Lung (tissue), 12 donors: ENCODE data around the gene UGT3A1. TPM values are rescaled to one million over a fixed set of nuclear protein-coding genes. Genes with fewer than 3 reads are reported as not detected.

Experiments used
- ATAC-seq: fragments of 200-7000 bp; cut with Tn5 transposase; one replicate; pipeline ENCODE4 v1.9.1; 2020; ENCODE audit warnings: moderate number of reproducible peaks; ENCODE audit not compliant: insufficient read depth, low FRiP score
- DNase-seq, 3 donors: peaks; one replicate each; pipeline ENCODE4 v3.0.0-alpha.2; 2013 to 2017
- H3K27ac ChIP-seq, 2 donors: one replicate each; pipeline ENCODE4 v1.5.1; 2013; ENCODE audit warnings: mild to moderate bottlenecking in 2 of 2, moderate library complexity in 2 of 2, control low read depth in 1 of 2, inconsistent platforms in 1 of 2, low read depth in 1 of 2, low read length in 1 of 2
- H3K27me3 ChIP-seq, 3 donors: one replicate each; pipeline ENCODE4 v1.5.1; 2013; ENCODE audit warnings: low read length in 2 of 3; ENCODE audit not compliant: control insufficient read depth in 3 of 3, insufficient read depth in 3 of 3
- H3K36me3 ChIP-seq, 4 donors: one replicate each; pipeline ENCODE4 v1.5.1; 2013; ENCODE audit warnings: low read length in 4 of 4, mild to moderate bottlenecking in 1 of 4, moderate library complexity in 1 of 4; ENCODE audit not compliant: control insufficient read depth in 4 of 4, insufficient read depth in 4 of 4
- H3K4me1 ChIP-seq, 5 donors: one replicate each; pipeline ENCODE4 v1.5.1; 2013; ENCODE audit warnings: low read length in 5 of 5, mild to moderate bottlenecking in 2 of 5, moderate library complexity in 1 of 5; ENCODE audit not compliant: control insufficient read depth in 5 of 5, insufficient read depth in 5 of 5
- H3K4me3 ChIP-seq: one replicate; pipeline ENCODE4 v1.5.1; 2013; ENCODE audit warnings: mild to moderate bottlenecking, control low read depth, moderate library complexity
- H3K9ac ChIP-seq, 2 donors: one replicate each; pipeline ENCODE4 v1.5.1; 2013; ENCODE audit warnings: low read length in 2 of 2, control low read depth in 1 of 2; ENCODE audit not compliant: insufficient read depth in 1 of 2
- H3K9me3 ChIP-seq, 4 donors: one replicate each; pipeline ENCODE4 v1.5.1; 2013; ENCODE audit warnings: low read length in 3 of 4, mild to moderate bottlenecking in 1 of 4, moderate library complexity in 1 of 4; ENCODE audit not compliant: control insufficient read depth in 4 of 4, insufficient read depth in 3 of 4
- WGBS, 2 donors: extraction: QIAGEN DNeasy Blood & Tissue Kit; methylation state at CpG; one replicate each; pipeline ENCODE4 v1.1.7; 2013; 5-methylcytosine and 5-hydroxymethylcytosine counted together
- polyA plus RNA-seq, 2 donors: library from polyadenylated mRNA; stranded (reverse); fragments of 200-250 nt; gene quantifications; one replicate each; pipeline ENCODE4 v1.2.1, GENCODE V29; 2013
- total RNA-seq, 2 donors: library from RNA; depleted of rRNA in 1 of 2; stranded (reverse); fragments of >200 nt in 1 of 2; gene quantifications; one replicate each; pipeline ENCODE4 v1.2.1, GENCODE V29; 2014 to 2021
- TF ChIP-seq, protein P1 (sequence below): IDR thresholded peaks from 2 replicates; pipeline ENCODE4 v1.5.1; 2012; ENCODE audit warnings: mild to moderate bottlenecking; ENCODE audit errors: control extremely low read depth, extremely low read depth
- donor health status: control.
- donor health status: control.
- donor health status: Bipolar disorder and iron deficiency.
- donor health status: healthy.
- donor health status: DM: yes; HTN: yes; CAD: no.

Gene UGT3A1
- total and polyA plus RNA-seq, 4 donors: not detected

DNA sequence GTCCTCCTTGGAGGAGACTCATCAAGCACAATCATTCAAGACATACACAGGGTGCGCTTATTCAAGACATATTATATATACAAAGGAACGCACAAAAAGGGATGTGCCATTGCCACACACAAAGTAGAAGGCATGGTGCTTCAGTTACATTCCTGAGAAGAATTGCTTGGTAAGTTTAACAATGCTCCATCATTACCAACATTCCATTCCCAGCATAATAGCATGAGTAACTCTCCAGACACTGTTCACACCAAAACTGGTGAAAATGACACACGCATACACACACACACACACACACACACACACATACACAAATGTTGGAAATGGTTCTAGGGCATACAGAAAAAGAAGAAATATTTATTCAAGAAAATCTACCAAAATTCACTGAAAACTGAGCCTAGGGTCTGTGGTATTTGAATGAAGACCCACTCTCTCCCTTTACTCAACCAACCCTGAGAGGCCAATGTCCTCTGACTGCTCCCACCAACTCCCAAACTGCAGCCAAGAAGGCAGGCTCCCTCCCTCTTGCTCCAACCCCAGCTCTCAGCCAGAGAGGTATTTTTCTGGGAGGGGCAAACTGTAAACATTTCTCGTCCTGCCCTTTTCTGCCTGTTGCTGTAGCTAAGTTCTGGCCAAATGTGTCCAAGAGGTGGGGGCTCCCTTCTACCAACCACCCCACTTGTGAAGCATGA, 19.9 kb downstream of the UGT3A1 start:
- WGBS, 2 donors: 70 to 90% methylated on average over 4 of the region's 4 CpGs
- no peaks in the 10 kb centered on the region for H3K4me1 ChIP-seq
- peaks cover 0 to 1% (median 0%) of the 10 kb centered on the region in 4 donors for H3K9me3 ChIP-seq
- no peaks in the 10 kb centered on the region for H3K36me3 ChIP-seq
- DNase-seq (no peak), ATAC-seq (no peak)
- H3K27me3 ChIP-seq: no peaks in the 10 kb centered on the region
- no peak overlapping the region for H3K4me3 ChIP-seq
- H3K9ac ChIP-seq: no peak overlapping the region
- TF ChIP-seq, protein P1, sequence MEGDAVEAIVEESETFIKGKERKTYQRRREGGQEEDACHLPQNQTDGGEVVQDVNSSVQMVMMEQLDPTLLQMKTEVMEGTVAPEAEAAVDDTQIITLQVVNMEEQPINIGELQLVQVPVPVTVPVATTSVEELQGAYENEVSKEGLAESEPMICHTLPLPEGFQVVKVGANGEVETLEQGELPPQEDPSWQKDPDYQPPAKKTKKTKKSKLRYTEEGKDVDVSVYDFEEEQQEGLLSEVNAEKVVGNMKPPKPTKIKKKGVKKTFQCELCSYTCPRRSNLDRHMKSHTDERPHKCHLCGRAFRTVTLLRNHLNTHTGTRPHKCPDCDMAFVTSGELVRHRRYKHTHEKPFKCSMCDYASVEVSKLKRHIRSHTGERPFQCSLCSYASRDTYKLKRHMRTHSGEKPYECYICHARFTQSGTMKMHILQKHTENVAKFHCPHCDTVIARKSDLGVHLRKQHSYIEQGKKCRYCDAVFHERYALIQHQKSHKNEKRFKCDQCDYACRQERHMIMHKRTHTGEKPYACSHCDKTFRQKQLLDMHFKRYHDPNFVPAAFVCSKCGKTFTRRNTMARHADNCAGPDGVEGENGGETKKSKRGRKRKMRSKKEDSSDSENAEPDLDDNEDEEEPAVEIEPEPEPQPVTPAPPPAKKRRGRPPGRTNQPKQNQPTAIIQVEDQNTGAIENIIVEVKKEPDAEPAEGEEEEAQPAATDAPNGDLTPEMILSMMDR: no peak
- H3K27ac ChIP-seq: no peak overlapping the region

DNA sequence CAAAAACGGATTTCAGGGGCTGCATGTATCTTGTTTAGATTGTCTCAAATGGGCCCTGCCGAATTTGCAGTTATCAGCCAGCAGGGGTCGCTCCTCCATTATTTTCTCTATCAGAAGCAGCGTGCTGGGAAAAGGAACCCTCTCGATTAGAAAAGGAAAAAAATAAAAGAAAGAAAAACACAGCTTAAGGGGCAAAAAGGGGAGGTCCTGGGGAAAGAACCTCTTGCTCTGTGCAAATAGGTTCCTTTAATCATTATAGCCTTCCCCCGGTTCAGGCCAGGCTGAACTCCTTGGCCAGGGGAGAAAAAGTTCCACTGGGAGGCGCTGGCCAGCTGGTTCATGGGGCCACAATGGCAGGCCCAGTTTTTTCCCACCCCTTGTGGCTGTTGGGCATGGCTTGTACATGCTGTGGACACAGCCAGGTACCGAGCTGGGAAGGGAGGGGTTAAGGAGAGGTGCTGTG, 27.8 kb downstream of the UGT3A1 start:
- TF ChIP-seq, protein P1: no peak
- 49 to 55% methylated on average over 8 of the region's 8 CpGs for WGBS, 2 donors
- ATAC-seq (no peak), DNase-seq (no peak)
- H3K36me3 ChIP-seq: no peaks in the 10 kb centered on the region
- H3K9me3 ChIP-seq: peaks cover 0 to 14% (median 3%) of the 10 kb centered on the region in 4 donors
- H3K4me3 ChIP-seq: no peak overlapping the region
- H3K4me1 ChIP-seq: no peaks in the 10 kb centered on the region
- H3K9ac ChIP-seq: no peak overlapping the region
- no peak overlapping the region for H3K27ac ChIP-seq
- no peaks in the 10 kb centered on the region for H3K27me3 ChIP-seq

DNA sequence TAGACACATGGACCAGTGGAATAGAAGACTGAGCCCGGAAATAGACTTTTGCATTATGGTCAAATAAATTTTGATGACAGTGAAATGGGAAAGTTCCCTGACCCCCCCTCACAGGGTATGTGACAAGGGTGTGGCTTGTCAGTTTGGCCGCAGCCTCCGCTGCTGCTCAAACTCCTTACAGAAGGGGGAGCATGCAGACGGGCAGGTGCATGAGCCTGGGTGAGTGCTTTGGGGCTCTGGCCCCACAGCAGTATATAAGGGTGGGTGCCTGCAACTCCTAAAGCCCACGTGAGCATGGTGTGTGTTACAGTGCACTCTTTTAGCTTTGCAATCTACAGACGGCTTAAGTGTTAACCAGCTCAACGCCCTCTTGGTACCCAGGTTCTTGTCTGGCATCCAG, 30.9 kb downstream of the UGT3A1 start:
- Histone ChIP-seq H3K4me3 (no peak overlapping the region), H3K36me3 (no peaks in the 10 kb centered on the region), H3K9ac (no peak overlapping the region), H3K27ac (no peak overlapping the region), H3K9me3 (peaks cover 0 to 16% (median 3%) of the 10 kb centered on the region in 4 donors), H3K27me3 (no peaks in the 10 kb centered on the region), H3K4me1 (no peaks in the 10 kb centered on the region)
- WGBS, 2 donors: 72 to 77% methylated on average over 7 of the region's 7 CpGs
- TF ChIP-seq, protein P1: no peak
- ATAC-seq (no peak), DNase-seq (no peak)
